ENCODE measurements around the gene ZNF629. TPM values are rescaled to one million over a fixed set of nuclear protein-coding genes. Genes with fewer than 3 reads are reported as not detected.

Gene ZNF629
- total and polyA plus RNA-seq, 2 donors (not counting 1 experiment from before 2014, with no cell fraction given) = 5.8 to 7.3 TPM

DNA sequence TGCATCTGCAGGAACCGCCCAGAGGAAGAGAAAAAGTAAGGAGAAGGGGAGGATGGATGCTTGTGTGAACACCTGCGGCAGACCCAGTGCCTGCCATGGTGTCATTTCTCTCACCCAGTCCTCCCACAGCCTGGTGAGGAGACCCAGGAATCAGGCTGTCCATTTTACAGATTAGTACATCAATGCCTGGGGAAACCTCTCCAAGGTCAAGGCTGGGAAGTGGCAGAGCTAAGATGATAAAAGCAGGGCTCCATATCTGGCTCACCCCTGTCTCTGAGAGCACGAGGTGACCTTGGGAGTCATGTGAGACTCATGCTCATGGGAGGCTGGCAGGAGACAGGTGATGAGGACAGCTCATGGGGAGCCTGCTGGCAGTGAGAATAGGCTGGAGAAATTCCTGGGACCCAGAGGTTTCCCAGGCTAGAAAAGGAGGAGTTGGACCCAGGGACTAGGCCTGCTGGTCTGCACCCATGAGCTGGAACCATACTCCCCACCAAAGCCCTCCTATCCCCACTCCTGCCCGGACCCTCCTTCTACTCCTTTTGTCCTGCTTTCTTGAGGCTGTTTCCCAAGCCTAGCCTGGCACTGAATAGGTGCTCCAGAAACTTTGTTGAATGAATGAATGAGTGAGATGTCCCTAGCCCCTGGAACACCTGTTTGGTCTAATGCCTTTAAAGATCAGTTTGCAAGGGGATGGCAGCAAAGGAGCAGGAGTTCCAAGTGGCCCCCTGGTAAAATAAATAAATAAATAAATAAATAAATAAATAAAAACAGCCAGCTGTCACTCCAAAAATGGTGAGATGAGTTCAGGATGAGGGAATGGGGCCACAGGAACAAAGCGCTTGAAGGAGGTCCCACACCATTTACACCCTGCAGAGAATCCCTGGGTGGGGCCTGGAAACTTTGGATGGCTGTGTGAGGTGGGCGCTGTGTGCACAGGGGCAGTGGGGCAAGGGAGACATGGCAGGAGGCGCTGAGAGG is 1.6 kb downstream of the ZNF629 start:
- TF ChIP-seq EZH2 (IDR thresholded peaks at IDR 0.05; ENCODE audit: low read length, missing control alignments) = no peak
- TF ChIP-seq, protein P1, sequence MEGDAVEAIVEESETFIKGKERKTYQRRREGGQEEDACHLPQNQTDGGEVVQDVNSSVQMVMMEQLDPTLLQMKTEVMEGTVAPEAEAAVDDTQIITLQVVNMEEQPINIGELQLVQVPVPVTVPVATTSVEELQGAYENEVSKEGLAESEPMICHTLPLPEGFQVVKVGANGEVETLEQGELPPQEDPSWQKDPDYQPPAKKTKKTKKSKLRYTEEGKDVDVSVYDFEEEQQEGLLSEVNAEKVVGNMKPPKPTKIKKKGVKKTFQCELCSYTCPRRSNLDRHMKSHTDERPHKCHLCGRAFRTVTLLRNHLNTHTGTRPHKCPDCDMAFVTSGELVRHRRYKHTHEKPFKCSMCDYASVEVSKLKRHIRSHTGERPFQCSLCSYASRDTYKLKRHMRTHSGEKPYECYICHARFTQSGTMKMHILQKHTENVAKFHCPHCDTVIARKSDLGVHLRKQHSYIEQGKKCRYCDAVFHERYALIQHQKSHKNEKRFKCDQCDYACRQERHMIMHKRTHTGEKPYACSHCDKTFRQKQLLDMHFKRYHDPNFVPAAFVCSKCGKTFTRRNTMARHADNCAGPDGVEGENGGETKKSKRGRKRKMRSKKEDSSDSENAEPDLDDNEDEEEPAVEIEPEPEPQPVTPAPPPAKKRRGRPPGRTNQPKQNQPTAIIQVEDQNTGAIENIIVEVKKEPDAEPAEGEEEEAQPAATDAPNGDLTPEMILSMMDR (conservative IDR thresholded peaks at IDR 0.05 in 1 of 2, IDR thresholded peaks at IDR 0.05 in 1 of 2; ENCODE audit: low read depth in 1 of 2, low read length in 2 of 2) = no peak
- Histone ChIP-seq H3K79me2 (ENCODE audit: control insufficient read depth, insufficient read depth, low read length) (peaks cover 20% of the 10 kb centered on the region), H4K20me1 (ENCODE audit: control insufficient read depth, extremely low read depth, insufficient read depth, low read length) (no peaks in the 10 kb centered on the region), H3K4me3 (replicated peaks in 1 of 4; ENCODE audit: control extremely low read depth in 1 of 4, insufficient read depth in 1 of 4, low read depth in 3 of 4, low read length in 4 of 4) (peak overlapping the region; percentile 78 to 95 (median 86)), H3K9ac (ENCODE audit: insufficient read depth, low read length) (peak overlapping the region; percentile 75), H3K27me3 (ENCODE audit: control insufficient read depth, insufficient read depth, low read length) (no peaks in the 10 kb centered on the region), H2AFZ (ENCODE audit: low read length) (no peak overlapping the region), H3K4me2 (ENCODE audit: extremely low read depth, insufficient read depth, low read length) (peak overlapping the region; percentile 93), H3K9me3 (ENCODE audit: control insufficient read depth, insufficient read depth, low read depth, low read length) (no peaks in the 10 kb centered on the region), H3K27ac (ENCODE audit: insufficient read depth, low read length) (peak overlapping the region; percentile 87), H3K4me1 (ENCODE audit: control insufficient read depth, extremely low read depth, insufficient read depth, low read length) (peaks cover 6% of the 10 kb centered on the region), H3K36me3 (ENCODE audit: control insufficient read depth, insufficient read depth, low read length) (peaks cover 12% of the 10 kb centered on the region)
- DNase-seq (ENCODE audit: low read depth in 2 of 2) = no peak

GRCh38 chr16:30784215-30784614 is 2.8 kb downstream of the ZNF629 start:
- H3K9me3 ChIP-seq (ENCODE audit: control insufficient read depth, insufficient read depth, low read depth, low read length) = no peaks in the 10 kb centered on the region
- H3K4me1 ChIP-seq (ENCODE audit: control insufficient read depth, extremely low read depth, insufficient read depth, low read length) = peaks cover 6% of the 10 kb centered on the region
- H4K20me1 ChIP-seq (ENCODE audit: control insufficient read depth, extremely low read depth, insufficient read depth, low read length) = no peaks in the 10 kb centered on the region
- DNase-seq (ENCODE audit: low read depth in 2 of 2) = no peak
- no peak overlapping the region for H3K9ac ChIP-seq (ENCODE audit: insufficient read depth, low read length)
- H3K27me3 ChIP-seq (ENCODE audit: control insufficient read depth, insufficient read depth, low read length) = no peaks in the 10 kb centered on the region
- H3K4me2 ChIP-seq (ENCODE audit: extremely low read depth, insufficient read depth, low read length) = no peak overlapping the region
- H3K79me2 ChIP-seq (ENCODE audit: control insufficient read depth, insufficient read depth, low read length) = peaks cover 20% of the 10 kb centered on the region
- H3K36me3 ChIP-seq (ENCODE audit: control insufficient read depth, insufficient read depth, low read length) = peaks cover 16% of the 10 kb centered on the region
- no peak overlapping the region for H3K27ac ChIP-seq (ENCODE audit: insufficient read depth, low read length)
- no peak for TF ChIP-seq EZH2 (IDR thresholded peaks at IDR 0.05; ENCODE audit: low read length, missing control alignments)
- TF ChIP-seq, protein P1 (conservative IDR thresholded peaks at IDR 0.05 in 1 of 2, IDR thresholded peaks at IDR 0.05 in 1 of 2; ENCODE audit: low read depth in 1 of 2, low read length in 2 of 2) = no peak
- no peak overlapping the region for H2AFZ ChIP-seq (ENCODE audit: low read length)
- no peak overlapping the region for H3K4me3 ChIP-seq (replicated peaks in 1 of 4; ENCODE audit: control extremely low read depth in 1 of 4, insufficient read depth in 1 of 4, low read depth in 3 of 4, low read length in 4 of 4)

DNA sequence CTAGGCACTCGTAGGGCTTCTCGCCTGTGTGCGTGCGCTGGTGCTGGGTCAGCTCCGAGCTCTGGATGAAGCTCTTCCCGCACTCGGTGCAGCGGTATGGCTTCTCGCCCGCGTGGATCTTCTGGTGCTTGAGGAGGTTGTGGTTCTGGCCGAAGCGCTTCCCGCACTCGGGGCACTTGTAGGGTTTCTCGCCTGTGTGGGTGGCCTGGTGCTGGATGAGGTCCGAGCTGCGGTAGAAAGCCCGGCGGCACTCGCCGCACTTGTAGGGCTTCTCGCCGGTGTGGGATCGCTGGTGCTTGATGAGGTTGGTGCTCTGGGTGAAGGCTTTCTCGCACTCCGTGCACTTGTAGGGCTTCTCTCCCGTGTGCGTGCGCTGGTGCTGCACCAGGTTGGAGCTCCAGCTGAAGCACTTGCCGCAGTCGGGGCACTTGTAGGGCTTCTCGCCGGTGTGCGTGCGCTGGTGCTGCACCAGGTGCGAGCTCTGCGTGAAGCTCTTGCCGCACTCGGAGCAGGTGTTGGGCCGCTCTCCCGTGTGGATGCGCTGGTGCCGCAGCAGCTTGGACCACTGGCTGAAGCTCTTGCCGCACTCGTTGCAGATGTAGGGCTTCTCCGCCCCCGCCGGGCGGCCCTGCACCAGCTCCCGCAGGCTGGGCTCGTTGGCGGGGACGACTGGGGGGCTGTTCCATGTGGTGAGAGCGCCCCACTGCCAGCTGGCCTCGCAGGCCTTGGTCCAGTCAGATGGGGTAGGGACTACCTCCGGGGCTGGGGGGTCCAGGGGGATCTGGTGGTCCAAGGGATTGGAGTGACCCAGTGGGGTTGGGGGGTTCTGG is 3.5 kb downstream of the ZNF629 start:
- H3K9ac ChIP-seq (ENCODE audit: insufficient read depth, low read length) = no peak overlapping the region
- no peak for DNase-seq (ENCODE audit: low read depth in 2 of 2)
- no peak overlapping the region for H2AFZ ChIP-seq (ENCODE audit: low read length)
- no peaks in the 10 kb centered on the region for H3K27me3 ChIP-seq (ENCODE audit: control insufficient read depth, insufficient read depth, low read length)
- H3K4me3 ChIP-seq (replicated peaks in 1 of 4; ENCODE audit: control extremely low read depth in 1 of 4, insufficient read depth in 1 of 4, low read depth in 3 of 4, low read length in 4 of 4) = no peak overlapping the region
- H4K20me1 ChIP-seq (ENCODE audit: control insufficient read depth, extremely low read depth, insufficient read depth, low read length) = no peaks in the 10 kb centered on the region
- TF ChIP-seq, protein P1 (conservative IDR thresholded peaks at IDR 0.05 in 1 of 2, IDR thresholded peaks at IDR 0.05 in 1 of 2; ENCODE audit: low read depth in 1 of 2, low read length in 2 of 2) = no peak
- no peak for TF ChIP-seq EZH2 (IDR thresholded peaks at IDR 0.05; ENCODE audit: low read length, missing control alignments)
- H3K4me2 ChIP-seq (ENCODE audit: extremely low read depth, insufficient read depth, low read length) = no peak overlapping the region
- peaks cover 10% of the 10 kb centered on the region for H3K4me1 ChIP-seq (ENCODE audit: control insufficient read depth, extremely low read depth, insufficient read depth, low read length)
- H3K27ac ChIP-seq (ENCODE audit: insufficient read depth, low read length) = no peak overlapping the region
- peaks cover 20% of the 10 kb centered on the region for H3K79me2 ChIP-seq (ENCODE audit: control insufficient read depth, insufficient read depth, low read length)
- no peaks in the 10 kb centered on the region for H3K9me3 ChIP-seq (ENCODE audit: control insufficient read depth, insufficient read depth, low read depth, low read length)
- peaks cover 16% of the 10 kb centered on the region for H3K36me3 ChIP-seq (ENCODE audit: control insufficient read depth, insufficient read depth, low read length)
